ENCODE measurements around the gene PIGX. TPM values are rescaled to one million over a fixed set of nuclear protein-coding genes. Genes with fewer than 3 reads are reported as not detected.

The PIGX gene
- total RNA-seq, 2 experiments from 2014 or later = 43.7 to 47.1 TPM

DNA sequence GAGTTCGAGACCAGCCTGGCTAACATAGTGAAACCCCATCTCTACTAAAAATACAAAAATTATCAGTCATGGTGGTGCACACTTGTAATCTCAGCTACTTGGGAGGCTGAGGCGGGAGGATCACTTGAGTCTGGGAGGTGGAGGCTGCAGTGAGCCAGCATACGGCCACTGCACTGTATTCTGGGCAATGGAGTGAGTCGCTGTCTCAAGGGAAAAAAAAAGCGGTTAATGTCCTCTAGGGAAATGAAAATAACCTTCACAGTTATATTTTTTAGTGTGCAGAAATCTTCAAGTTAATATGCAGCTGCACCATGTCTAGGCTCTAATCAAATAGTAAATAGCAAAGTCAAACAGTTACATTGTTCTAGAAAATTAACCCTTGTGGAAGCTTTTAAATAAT, 14.9 kb upstream of the PIGX start:
- no peaks in the 10 kb centered on the region for H3K9me3 Mint-ChIP-seq
- ATAC-seq = no peak
- ChIA-PET POLR2A (interaction anchor here (1.0 kb wide), 1 partner anchor 12 kb away, joined by 3 read pairs; no protein-coding TSS in a partner anchor), CTCF (interaction anchor here (0.9 to 2.4 kb wide), 3 partner anchors 13 to 169 kb away, joined by 3 to 6 read pairs (median 4); no protein-coding TSS in a partner anchor)
- peaks cover 5% of the 10 kb centered on the region for H3K4me1 Mint-ChIP-seq (ENCODE audit: low read depth)
- H3K27ac Mint-ChIP-seq = no peak overlapping the region
- H3K36me3 Mint-ChIP-seq (ENCODE audit: low read depth) = no peaks in the 10 kb centered on the region
- H3K4me3 Mint-ChIP-seq = no peak overlapping the region
- TF ChIP-seq, protein P1, sequence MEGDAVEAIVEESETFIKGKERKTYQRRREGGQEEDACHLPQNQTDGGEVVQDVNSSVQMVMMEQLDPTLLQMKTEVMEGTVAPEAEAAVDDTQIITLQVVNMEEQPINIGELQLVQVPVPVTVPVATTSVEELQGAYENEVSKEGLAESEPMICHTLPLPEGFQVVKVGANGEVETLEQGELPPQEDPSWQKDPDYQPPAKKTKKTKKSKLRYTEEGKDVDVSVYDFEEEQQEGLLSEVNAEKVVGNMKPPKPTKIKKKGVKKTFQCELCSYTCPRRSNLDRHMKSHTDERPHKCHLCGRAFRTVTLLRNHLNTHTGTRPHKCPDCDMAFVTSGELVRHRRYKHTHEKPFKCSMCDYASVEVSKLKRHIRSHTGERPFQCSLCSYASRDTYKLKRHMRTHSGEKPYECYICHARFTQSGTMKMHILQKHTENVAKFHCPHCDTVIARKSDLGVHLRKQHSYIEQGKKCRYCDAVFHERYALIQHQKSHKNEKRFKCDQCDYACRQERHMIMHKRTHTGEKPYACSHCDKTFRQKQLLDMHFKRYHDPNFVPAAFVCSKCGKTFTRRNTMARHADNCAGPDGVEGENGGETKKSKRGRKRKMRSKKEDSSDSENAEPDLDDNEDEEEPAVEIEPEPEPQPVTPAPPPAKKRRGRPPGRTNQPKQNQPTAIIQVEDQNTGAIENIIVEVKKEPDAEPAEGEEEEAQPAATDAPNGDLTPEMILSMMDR (IDR thresholded peaks at IDR 0.05) = no peak
- DNase-seq = no peak
- intact Hi-C loops (cut with micrococcal nuclease) = no loop called here
- H3K27me3 Mint-ChIP-seq = no peaks in the 10 kb centered on the region

DNA sequence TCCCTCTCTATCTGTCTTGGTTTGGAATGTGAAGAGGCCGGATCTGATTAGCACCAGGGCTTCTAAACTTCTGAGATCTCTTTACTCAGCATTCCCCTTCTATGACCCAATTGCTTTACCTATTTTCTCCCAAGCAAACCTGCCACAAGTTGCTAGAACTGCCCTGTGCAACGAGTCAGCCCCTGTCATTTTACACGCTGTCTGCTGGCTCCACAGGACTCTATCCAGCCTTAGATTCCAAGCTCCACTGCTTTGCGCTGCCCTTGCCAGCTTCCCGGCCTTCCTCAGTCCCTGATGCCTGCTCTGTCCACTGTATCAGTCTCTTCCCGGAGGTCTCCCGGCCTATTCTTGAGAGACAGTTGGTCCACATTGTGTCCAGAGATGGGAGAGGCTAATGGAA, 12.4 kb upstream of the PIGX start:
- H3K9me3 Mint-ChIP-seq = no peaks in the 10 kb centered on the region
- no peaks in the 10 kb centered on the region for H3K36me3 Mint-ChIP-seq (ENCODE audit: low read depth)
- ATAC-seq (no peak), DNase-seq (no peak)
- H3K4me1 Mint-ChIP-seq (ENCODE audit: low read depth) = peaks cover 3% of the 10 kb centered on the region
- intact Hi-C loops (cut with micrococcal nuclease) = no loop called here
- H3K27ac Mint-ChIP-seq = no peak overlapping the region
- ChIA-PET CTCF (no interaction called here), POLR2A (interaction anchor here (0.9 kb wide), 1 partner anchor 12 kb away, joined by 5 read pairs; the partner anchor contains the start of genes CEP19 and PIGX)
- no peak overlapping the region for H3K4me3 Mint-ChIP-seq
- no peaks in the 10 kb centered on the region for H3K27me3 Mint-ChIP-seq
- TF ChIP-seq, protein P1 (IDR thresholded peaks at IDR 0.05) = no peak

DNA sequence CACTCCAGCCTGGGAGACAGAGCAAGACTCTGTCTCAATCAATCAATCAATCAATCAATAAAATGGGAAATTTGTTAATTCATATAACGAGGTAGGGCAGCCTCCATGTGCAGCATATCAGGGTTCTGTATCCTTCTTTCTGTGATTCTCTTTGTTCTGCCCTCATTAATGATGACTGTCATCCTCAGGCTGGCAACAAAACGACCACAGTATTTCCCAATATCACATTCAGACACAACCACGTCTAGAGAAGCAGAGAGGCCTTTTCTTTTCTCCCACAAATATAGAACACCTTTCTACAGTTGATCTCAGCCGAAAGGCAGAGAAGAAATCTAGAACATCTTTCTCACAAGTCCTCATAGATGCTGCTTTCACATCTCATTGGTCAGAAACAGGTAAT, 11.4 kb upstream of the PIGX start:
- DNase-seq = no peak
- Mint-ChIP-seq H3K4me1 (ENCODE audit: low read depth) (peaks cover 3% of the 10 kb centered on the region), H3K36me3 (ENCODE audit: low read depth) (no peaks in the 10 kb centered on the region), H3K27ac (no peak overlapping the region), H3K9me3 (no peaks in the 10 kb centered on the region), H3K4me3 (no peak overlapping the region), H3K27me3 (no peaks in the 10 kb centered on the region)
- no peak for ATAC-seq
- TF ChIP-seq, protein P1 (IDR thresholded peaks at IDR 0.05) = no peak
- CTCF ChIA-PET = no interaction called here
- intact Hi-C loops (cut with micrococcal nuclease) = no loop called here
- POLR2A ChIA-PET = no interaction called here

DNA sequence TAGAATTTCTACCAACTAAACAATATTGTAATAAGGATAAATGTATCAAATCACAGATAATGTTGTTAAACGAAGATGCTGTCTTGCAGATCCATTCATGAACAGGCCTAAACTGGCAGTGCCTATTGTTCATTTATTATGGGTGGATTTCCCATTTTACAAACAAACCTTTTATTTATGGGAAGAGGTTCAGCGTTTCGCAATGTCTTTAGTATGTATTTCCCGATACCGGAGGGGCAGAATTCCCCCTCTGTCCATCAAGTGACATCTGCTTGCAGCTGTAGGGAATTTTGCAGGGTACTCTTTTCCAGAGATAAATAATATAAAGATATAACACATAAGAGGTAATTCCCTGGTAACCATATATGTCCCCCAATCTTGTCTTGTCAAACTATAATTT, 5.8 kb upstream of the PIGX start:
- Mint-ChIP-seq H3K9me3 (no peaks in the 10 kb centered on the region), H3K27me3 (no peaks in the 10 kb centered on the region), H3K27ac (no peak overlapping the region), H3K36me3 (ENCODE audit: low read depth) (peaks cover 4% of the 10 kb centered on the region), H3K4me3 (no peak overlapping the region), H3K4me1 (ENCODE audit: low read depth) (peaks cover 8% of the 10 kb centered on the region)
- ATAC-seq (no peak), DNase-seq (no peak)
- ChIA-PET CTCF (no interaction called here), POLR2A (interaction anchor here (0.6 kb wide), 1 partner anchor 97 kb away, joined by 3 read pairs; no protein-coding TSS in a partner anchor)
- intact Hi-C loops (cut with micrococcal nuclease) = no loop called here
- TF ChIP-seq, protein P1 (IDR thresholded peaks at IDR 0.05) = no peak

- DNase-seq = no peak
- CTCF ChIA-PET = interaction anchor here (2.4 kb wide), 1 partner anchor 22 kb away, joined by 12 read pairs; no protein-coding TSS in a partner anchor
- no peaks in the 10 kb centered on the region for H3K9me3 Mint-ChIP-seq
- POLR2A ChIA-PET = no interaction called here
- peaks cover 4% of the 10 kb centered on the region for H3K36me3 Mint-ChIP-seq (ENCODE audit: low read depth)
- TF ChIP-seq, protein P1 (IDR thresholded peaks at IDR 0.05) = no peak
- no peak overlapping the region for H3K27ac Mint-ChIP-seq
- ATAC-seq = no peak
- intact Hi-C loops (cut with micrococcal nuclease) = no loop called here
- peaks cover 11% of the 10 kb centered on the region for H3K4me1 Mint-ChIP-seq (ENCODE audit: low read depth)
- H3K27me3 Mint-ChIP-seq = no peaks in the 10 kb centered on the region
- H3K4me3 Mint-ChIP-seq = no peak overlapping the region
Measured at GRCh38 chr3:196706731-196707130, 5.4 kb upstream of the PIGX start.

Measured in activated CD8-positive, alpha-beta T cell treated with anti-CD3 and anti-CD28 coated beads for 36 hours (primary cell).